ENCODE data around the gene SH3RF3.

- TF ChIP-seq CTCF (IDR thresholded peaks at IDR 0.05) = no peak
- TF ChIP-seq POLR2AphosphoS5 (IDR thresholded peaks at IDR 0.05; ENCODE audit: low read depth, low read length) = no peak
- no peak for TF ChIP-seq SIN3A (IDR thresholded peaks at IDR 0.05; ENCODE audit: borderline replicate concordance, insufficient read depth, low read depth, low read length)
- TF ChIP-seq, protein P1, sequence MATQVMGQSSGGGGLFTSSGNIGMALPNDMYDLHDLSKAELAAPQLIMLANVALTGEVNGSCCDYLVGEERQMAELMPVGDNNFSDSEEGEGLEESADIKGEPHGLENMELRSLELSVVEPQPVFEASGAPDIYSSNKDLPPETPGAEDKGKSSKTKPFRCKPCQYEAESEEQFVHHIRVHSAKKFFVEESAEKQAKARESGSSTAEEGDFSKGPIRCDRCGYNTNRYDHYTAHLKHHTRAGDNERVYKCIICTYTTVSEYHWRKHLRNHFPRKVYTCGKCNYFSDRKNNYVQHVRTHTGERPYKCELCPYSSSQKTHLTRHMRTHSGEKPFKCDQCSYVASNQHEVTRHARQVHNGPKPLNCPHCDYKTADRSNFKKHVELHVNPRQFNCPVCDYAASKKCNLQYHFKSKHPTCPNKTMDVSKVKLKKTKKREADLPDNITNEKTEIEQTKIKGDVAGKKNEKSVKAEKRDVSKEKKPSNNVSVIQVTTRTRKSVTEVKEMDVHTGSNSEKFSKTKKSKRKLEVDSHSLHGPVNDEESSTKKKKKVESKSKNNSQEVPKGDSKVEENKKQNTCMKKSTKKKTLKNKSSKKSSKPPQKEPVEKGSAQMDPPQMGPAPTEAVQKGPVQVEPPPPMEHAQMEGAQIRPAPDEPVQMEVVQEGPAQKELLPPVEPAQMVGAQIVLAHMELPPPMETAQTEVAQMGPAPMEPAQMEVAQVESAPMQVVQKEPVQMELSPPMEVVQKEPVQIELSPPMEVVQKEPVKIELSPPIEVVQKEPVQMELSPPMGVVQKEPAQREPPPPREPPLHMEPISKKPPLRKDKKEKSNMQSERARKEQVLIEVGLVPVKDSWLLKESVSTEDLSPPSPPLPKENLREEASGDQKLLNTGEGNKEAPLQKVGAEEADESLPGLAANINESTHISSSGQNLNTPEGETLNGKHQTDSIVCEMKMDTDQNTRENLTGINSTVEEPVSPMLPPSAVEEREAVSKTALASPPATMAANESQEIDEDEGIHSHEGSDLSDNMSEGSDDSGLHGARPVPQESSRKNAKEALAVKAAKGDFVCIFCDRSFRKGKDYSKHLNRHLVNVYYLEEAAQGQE (IDR thresholded peaks at IDR 0.05; ENCODE audit: insufficient read depth in 1 of 2, low read depth in 2 of 2, low read length in 1 of 2) = no peak
- TF ChIP-seq TCF7L2 (IDR thresholded peaks at IDR 0.05; ENCODE audit: low read depth, low read length) = no peak
Observed at GRCh38 chr2:109305490-109306167, 176.6 kb downstream of the SH3RF3 start.

Measured in Panc1 (cell line).